HG02759 (cell line): ENCODE measurements around the gene MLPH.
A peak's percentile ranks its signal among the peaks of the same experiment; 100 is the strongest.

Experiments
- ATAC-seq: cut with Tn5 transposase; IDR thresholded peaks from one replicate; pipeline ENCODE4 v1.9.1; 2021; ENCODE audit warnings: mild to moderate bottlenecking, moderate library complexity; ENCODE audit not compliant: unreplicated experiment

MLPH gene

GRCh38 chr2:237515621-237516275 lies 28.7 kb downstream of the MLPH start:
- ATAC-seq: no peak

- no peak for ATAC-seq
Measured at GRCh38 chr2:237517163-237517562, 30.1 kb downstream of the MLPH start.

- no peak for ATAC-seq
Measured at GRCh38 chr2:237517990-237518389, 30.9 kb downstream of the MLPH start.

- ATAC-seq: no peak
Measured at GRCh38 chr2:237519506-237520245, 32.6 kb downstream of the MLPH start.

GRCh38 chr2:237520290-237520689 lies 33.2 kb downstream of the MLPH start:
- no peak for ATAC-seq

- no peak for ATAC-seq
Measured at GRCh38 chr2:237524631-237525030, 37.6 kb downstream of the MLPH start.

GRCh38 chr2:237525559-237526157 lies 38.6 kb downstream of the MLPH start:
- no peak for ATAC-seq

- no peak for ATAC-seq
Measured at GRCh38 chr2:237527233-237527632, 40.2 kb downstream of the MLPH start.

- ATAC-seq: no peak
Measured at GRCh38 chr2:237527766-237528165, 40.7 kb downstream of the MLPH start.

- ATAC-seq: peak; percentile 77
Measured at GRCh38 chr2:237529452-237530402, 42.7 kb downstream of the MLPH start.

GRCh38 chr2:237530472-237531433 lies 43.7 kb downstream of the MLPH start:
- ATAC-seq: no peak

GRCh38 chr2:237532160-237532559 lies 45.1 kb downstream of the MLPH start:
- ATAC-seq: no peak

GRCh38 chr2:237533668-237534161 lies 46.7 kb downstream of the MLPH start:
- ATAC-seq: no peak

- no peak for ATAC-seq
Measured at GRCh38 chr2:237534380-237534779, 47.3 kb downstream of the MLPH start.

GRCh38 chr2:237535385-237536082 lies 48.5 kb downstream of the MLPH start:
- ATAC-seq: no peak

- ATAC-seq: no peak
Measured at GRCh38 chr2:237536083-237536415, 49.0 kb downstream of the MLPH start.

GRCh38 chr2:237536617-237537016 lies 49.6 kb downstream of the MLPH start:
- ATAC-seq: no peak

- ATAC-seq: no peak
Measured at GRCh38 chr2:237538001-237538720, 51.1 kb downstream of the MLPH start.

GRCh38 chr2:237538901-237539300 lies 51.9 kb downstream of the MLPH start:
- no peak for ATAC-seq
